ENCODE measurements around the gene ATP6V1B1. TPM values are rescaled to one million over a fixed set of nuclear protein-coding genes. Genes with fewer than 3 reads are reported as not detected.

Gene ATP6V1B1
- total RNA-seq, 1 experiment from 2014 or later: 7.8 TPM

DNA sequence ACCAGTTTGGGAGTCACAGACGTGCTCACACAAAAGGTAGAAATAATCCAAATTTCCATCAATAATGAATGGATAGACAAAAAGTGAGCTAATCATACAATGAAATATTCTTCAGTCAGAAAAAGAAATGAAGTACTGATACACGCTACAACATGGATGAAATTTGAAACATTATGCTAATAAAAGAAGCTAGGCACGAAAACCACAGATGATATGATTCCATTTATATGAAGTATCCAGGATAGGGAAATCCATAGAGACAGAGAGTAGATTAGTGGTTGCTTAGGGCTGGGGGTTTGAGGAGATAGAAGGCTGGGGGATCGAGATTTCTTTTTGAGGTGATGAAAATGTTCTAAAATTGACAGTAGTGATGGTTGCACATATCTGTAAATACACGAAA lies 43.0 kb upstream of the ATP6V1B1 start:
- Histone ChIP-seq H3K79me2 (ENCODE audit: low read depth) (no peaks in the 10 kb centered on the region), H4K20me1 (ENCODE audit: insufficient read depth) (no peaks in the 10 kb centered on the region), H3K9me3 (ENCODE audit: insufficient read depth, low read depth) (no peaks in the 10 kb centered on the region), H3K4me2 (no peak overlapping the region), H3F3A (ENCODE audit: insufficient read depth, low read depth) (no peaks in the 10 kb centered on the region), H3K9me2 (ENCODE audit: insufficient read depth) (no peaks in the 10 kb centered on the region), H3K36me3 (ENCODE audit: low read depth) (no peaks in the 10 kb centered on the region), H3K4me3 (no peak overlapping the region), H3K4me1 (replicated peaks; ENCODE audit: insufficient read depth) (no peaks in the 10 kb centered on the region), H2AFZ (no peak overlapping the region), H3K27ac (no peak overlapping the region), H3K27me3 (ENCODE audit: insufficient read depth, low read depth) (peaks cover 62% of the 10 kb centered on the region)
- intact Hi-C loops (cut with micrococcal nuclease; ENCODE audit: unreplicated experiment): no loop called here
- ChIA-PET CTCF (no interaction called here), POLR2A (ENCODE audit: unreplicated experiment) (no interaction called here)
- no TSS peak for BruUV-seq (replicated peaks)
- TF ChIP-seq, protein P1, sequence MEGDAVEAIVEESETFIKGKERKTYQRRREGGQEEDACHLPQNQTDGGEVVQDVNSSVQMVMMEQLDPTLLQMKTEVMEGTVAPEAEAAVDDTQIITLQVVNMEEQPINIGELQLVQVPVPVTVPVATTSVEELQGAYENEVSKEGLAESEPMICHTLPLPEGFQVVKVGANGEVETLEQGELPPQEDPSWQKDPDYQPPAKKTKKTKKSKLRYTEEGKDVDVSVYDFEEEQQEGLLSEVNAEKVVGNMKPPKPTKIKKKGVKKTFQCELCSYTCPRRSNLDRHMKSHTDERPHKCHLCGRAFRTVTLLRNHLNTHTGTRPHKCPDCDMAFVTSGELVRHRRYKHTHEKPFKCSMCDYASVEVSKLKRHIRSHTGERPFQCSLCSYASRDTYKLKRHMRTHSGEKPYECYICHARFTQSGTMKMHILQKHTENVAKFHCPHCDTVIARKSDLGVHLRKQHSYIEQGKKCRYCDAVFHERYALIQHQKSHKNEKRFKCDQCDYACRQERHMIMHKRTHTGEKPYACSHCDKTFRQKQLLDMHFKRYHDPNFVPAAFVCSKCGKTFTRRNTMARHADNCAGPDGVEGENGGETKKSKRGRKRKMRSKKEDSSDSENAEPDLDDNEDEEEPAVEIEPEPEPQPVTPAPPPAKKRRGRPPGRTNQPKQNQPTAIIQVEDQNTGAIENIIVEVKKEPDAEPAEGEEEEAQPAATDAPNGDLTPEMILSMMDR (conservative IDR thresholded peaks at IDR 0.05): no peak
- no peak for TF ChIP-seq EZH2 (IDR thresholded peaks at IDR 0.05; ENCODE audit: low read depth)
- DNase-seq: no peak

- H3K27me3 ChIP-seq (ENCODE audit: insufficient read depth, low read depth): peaks cover 66% of the 10 kb centered on the region
- POLR2A ChIA-PET (ENCODE audit: unreplicated experiment): no interaction called here
- no peak overlapping the region for H3K4me2 ChIP-seq
- H3K9me3 ChIP-seq (ENCODE audit: insufficient read depth, low read depth): no peaks in the 10 kb centered on the region
- H3K36me3 ChIP-seq (ENCODE audit: low read depth): no peaks in the 10 kb centered on the region
- TF ChIP-seq, protein P1 (conservative IDR thresholded peaks at IDR 0.05): no peak
- TF ChIP-seq EZH2 (IDR thresholded peaks at IDR 0.05; ENCODE audit: low read depth): no peak
- no peaks in the 10 kb centered on the region for H3K9me2 ChIP-seq (ENCODE audit: insufficient read depth)
- H2AFZ ChIP-seq: no peak overlapping the region
- no peak for DNase-seq
- no peak overlapping the region for H3K4me3 ChIP-seq
- CTCF ChIA-PET: no interaction called here
- H3K4me1 ChIP-seq (replicated peaks; ENCODE audit: insufficient read depth): no peaks in the 10 kb centered on the region
- H3F3A ChIP-seq (ENCODE audit: insufficient read depth, low read depth): no peaks in the 10 kb centered on the region
- H3K27ac ChIP-seq: no peak overlapping the region
- no peaks in the 10 kb centered on the region for H3K79me2 ChIP-seq (ENCODE audit: low read depth)
- no TSS peak for BruUV-seq (replicated peaks)
- H4K20me1 ChIP-seq (ENCODE audit: insufficient read depth): no peaks in the 10 kb centered on the region
- intact Hi-C loops (cut with micrococcal nuclease; ENCODE audit: unreplicated experiment): no loop called here
Measured at GRCh38 chr2:70893186-70893585, 42.5 kb upstream of the ATP6V1B1 start.

- H3K79me2 ChIP-seq (ENCODE audit: low read depth): no peaks in the 10 kb centered on the region
- H3K4me2 ChIP-seq: no peak overlapping the region
- no peak overlapping the region for H3K27ac ChIP-seq
- H2AFZ ChIP-seq: no peak overlapping the region
- H3K4me3 ChIP-seq: no peak overlapping the region
- CTCF ChIA-PET: interaction anchor here (0.6 to 0.9 kb wide), 2 partner anchors 28 to 66 kb away, joined by 3 to 4 read pairs; no protein-coding TSS in a partner anchor
- intact Hi-C loops (cut with micrococcal nuclease; ENCODE audit: unreplicated experiment): no loop called here
- BruUV-seq (replicated peaks): no TSS peak
- no peaks in the 10 kb centered on the region for H3F3A ChIP-seq (ENCODE audit: insufficient read depth, low read depth)
- H4K20me1 ChIP-seq (ENCODE audit: insufficient read depth): no peaks in the 10 kb centered on the region
- DNase-seq: no peak
- peaks cover 82% of the 10 kb centered on the region for H3K27me3 ChIP-seq (ENCODE audit: insufficient read depth, low read depth)
- H3K36me3 ChIP-seq (ENCODE audit: low read depth): no peaks in the 10 kb centered on the region
- H3K4me1 ChIP-seq (replicated peaks; ENCODE audit: insufficient read depth): no peaks in the 10 kb centered on the region
- H3K9me3 ChIP-seq (ENCODE audit: insufficient read depth, low read depth): no peaks in the 10 kb centered on the region
- no peak for TF ChIP-seq EZH2 (IDR thresholded peaks at IDR 0.05; ENCODE audit: low read depth)
- TF ChIP-seq, protein P1 (conservative IDR thresholded peaks at IDR 0.05): no peak
- POLR2A ChIA-PET (ENCODE audit: unreplicated experiment): no interaction called here
- H3K9me2 ChIP-seq (ENCODE audit: insufficient read depth): no peaks in the 10 kb centered on the region
Measured at GRCh38 chr2:70894765-70895164, 40.9 kb upstream of the ATP6V1B1 start.
